ENCODE data around the gene METTL26. TPM values are rescaled to one million over a fixed set of nuclear protein-coding genes. Genes with fewer than 3 reads are reported as not detected.
A peak's percentile ranks its signal among the peaks of the same experiment; 100 is the strongest.

METTL26 gene
- total RNA-seq, 4 donors from 2014 or later, result 72.2 to 138 (median 84.7) TPM

DNA sequence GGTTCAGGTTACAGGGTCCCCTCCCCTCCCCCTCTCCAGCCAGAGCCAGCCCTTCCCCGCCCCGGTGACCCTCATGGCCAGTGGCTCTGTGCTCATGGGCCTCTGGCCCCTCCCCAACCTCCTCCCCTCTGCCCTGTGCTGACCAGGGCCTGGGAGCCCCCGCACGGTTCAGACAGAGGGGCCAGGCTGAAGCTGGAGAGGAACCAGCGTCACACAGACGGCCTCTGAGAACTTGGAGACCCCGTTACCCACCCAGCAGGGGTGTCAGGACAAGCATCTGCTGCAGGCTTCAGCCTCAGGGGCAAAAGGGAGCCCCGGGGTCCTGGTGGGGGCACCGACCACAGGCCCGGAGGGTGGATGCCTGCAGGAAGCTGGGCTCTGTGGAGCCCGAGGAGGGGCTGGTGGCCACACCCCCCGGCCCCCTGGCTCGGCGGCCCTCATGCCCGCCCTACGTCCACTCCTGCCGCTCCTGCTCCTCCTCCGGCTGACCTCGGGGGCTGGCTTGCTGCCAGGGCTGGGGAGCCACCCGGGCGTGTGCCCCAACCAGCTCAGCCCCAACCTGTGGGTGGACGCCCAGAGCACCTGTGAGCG lies 5.2 kb downstream of the METTL26 start, which contains the start of gene WFIKKN1:
Gene WFIKKN1, plus strand, starts transcription at position 171 of the 591 bp plus-strand sequence. Its CDS starts 269 bp downstream, at position 440.
- Histone ChIP-seq H3K27ac (no peak within 1 kb of the TSS), H3K4me3 (no peak within 1 kb of the TSS), H3K9me3 (no peaks in the 10 kb centered on the region), H3K4me1 (peaks cover 42% of the 10 kb centered on the region), H3K36me3 (peaks cover 50% of the 10 kb centered on the region), H3K27me3 (no peaks in the 10 kb centered on the region)
- WGBS, result no CpG with 5 or more reads among the region's 23 CpGs
- DNase-seq (ENCODE audit: low spot score in 2 of 2), result peak in 1 of 2 donors; percentile 72
- TF ChIP-seq EP300 (IDR thresholded peaks at IDR 0.05) (no peak), POLR2AphosphoS5 (IDR thresholded peaks at IDR 0.05) (no peak), POLR2A (IDR thresholded peaks at IDR 0.05) (no peak)
- TF ChIP-seq, protein P1, sequence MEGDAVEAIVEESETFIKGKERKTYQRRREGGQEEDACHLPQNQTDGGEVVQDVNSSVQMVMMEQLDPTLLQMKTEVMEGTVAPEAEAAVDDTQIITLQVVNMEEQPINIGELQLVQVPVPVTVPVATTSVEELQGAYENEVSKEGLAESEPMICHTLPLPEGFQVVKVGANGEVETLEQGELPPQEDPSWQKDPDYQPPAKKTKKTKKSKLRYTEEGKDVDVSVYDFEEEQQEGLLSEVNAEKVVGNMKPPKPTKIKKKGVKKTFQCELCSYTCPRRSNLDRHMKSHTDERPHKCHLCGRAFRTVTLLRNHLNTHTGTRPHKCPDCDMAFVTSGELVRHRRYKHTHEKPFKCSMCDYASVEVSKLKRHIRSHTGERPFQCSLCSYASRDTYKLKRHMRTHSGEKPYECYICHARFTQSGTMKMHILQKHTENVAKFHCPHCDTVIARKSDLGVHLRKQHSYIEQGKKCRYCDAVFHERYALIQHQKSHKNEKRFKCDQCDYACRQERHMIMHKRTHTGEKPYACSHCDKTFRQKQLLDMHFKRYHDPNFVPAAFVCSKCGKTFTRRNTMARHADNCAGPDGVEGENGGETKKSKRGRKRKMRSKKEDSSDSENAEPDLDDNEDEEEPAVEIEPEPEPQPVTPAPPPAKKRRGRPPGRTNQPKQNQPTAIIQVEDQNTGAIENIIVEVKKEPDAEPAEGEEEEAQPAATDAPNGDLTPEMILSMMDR (IDR thresholded peaks at IDR 0.05), result no peak

DNA sequence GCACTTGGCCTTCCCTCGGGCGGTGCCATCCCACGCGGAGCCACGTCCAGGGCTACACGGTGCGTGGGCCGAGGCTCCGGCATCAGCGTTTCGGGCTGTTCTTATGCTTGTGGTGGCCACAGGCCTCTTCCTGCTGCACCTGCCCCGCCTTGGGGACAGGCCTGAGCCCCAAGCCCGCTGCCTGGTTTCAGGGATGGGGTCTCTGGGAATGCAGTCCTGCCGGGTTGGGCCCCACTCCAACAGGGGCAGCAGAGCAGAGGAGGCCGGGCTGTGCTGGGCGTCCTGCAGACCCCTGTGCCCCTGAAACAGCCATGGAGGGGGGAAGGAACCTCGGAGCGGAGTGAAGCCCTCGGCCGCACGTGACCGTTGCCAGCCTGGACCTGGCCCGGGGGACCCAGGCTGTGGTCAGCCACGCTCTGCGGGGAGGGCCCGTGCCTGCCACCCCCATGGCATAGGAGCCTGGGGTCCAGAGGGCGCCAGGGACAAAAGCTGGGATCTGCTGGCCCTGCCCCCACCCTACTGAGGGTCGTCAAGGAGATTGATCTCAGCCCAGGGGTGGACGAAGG lies 5.8 kb downstream of the METTL26 start:
- H3K4me3 ChIP-seq, result no peak overlapping the region
- peak in 1 of 2 donors; percentile 66 for DNase-seq (ENCODE audit: low spot score in 2 of 2)
- TF ChIP-seq POLR2A (IDR thresholded peaks at IDR 0.05) (no peak), POLR2AphosphoS5 (IDR thresholded peaks at IDR 0.05) (no peak), EP300 (IDR thresholded peaks at IDR 0.05) (no peak)
- TF ChIP-seq, protein P1 (IDR thresholded peaks at IDR 0.05), result no peak
- no peaks in the 10 kb centered on the region for H3K9me3 ChIP-seq
- H3K4me1 ChIP-seq, result peaks cover 36% of the 10 kb centered on the region
- H3K36me3 ChIP-seq, result peaks cover 55% of the 10 kb centered on the region
- no peak overlapping the region for H3K27ac ChIP-seq
- WGBS, result 35% methylated on average over 6 of the region's 29 CpGs
- no peaks in the 10 kb centered on the region for H3K27me3 ChIP-seq

DNA sequence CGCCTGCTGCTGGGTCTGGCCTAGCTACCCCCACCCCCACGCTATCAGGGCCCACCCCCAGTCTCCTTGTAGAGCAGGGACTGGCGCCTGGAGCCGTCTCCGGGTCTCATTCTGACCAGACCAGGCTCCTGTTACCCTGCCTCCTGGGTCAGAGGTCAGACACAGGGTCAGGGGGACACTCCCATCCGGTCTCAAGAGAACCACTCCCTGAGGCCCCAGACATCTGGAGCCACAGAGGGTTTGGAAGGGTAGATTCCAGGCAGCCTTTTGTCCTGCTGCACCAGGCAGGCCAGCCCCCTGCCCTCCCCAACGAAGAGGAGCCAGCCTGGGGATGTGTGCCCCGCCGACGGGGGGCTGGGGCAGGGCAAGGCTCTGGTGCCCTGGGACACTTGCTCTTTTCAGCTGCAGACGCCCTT lies 6.3 kb downstream of the METTL26 start:
- WGBS, result no CpG with 5 or more reads among the region's 11 CpGs

DNA sequence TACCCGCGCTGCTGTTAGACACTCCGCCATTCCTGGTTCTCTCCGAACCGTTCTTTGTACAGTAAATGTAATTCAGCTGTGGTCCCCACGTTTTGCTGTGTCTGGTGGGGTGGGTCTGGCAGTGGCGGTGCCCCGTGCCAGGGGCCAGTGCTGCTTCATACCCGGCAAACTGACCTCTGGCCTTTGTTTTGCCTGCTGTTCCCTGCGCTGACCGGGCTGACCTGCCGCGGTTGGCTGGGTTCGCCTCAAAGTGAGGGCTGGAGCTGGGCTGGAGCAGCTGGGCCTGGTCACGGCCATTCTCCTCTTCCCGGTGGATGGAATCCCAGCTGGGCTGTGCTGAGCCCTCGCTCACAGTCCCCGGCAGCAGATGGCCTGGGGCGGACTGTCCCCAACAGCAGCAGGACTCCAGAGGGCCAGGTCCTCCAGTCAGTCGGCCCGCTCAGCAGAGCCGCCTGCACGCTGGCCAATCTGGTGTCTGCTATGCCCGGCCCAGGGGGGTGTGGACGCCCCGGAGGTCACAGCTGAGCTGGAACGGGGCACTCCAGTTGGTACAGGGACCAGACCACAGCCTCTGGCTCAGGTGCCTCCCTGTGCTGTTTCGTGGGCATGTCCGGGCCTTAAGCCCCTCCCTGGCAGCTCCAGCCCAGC lies 6.8 kb downstream of the METTL26 start:
- Histone ChIP-seq H3K4me1 (peaks cover 29% of the 10 kb centered on the region), H3K9me3 (no peaks in the 10 kb centered on the region), H3K27ac (no peak overlapping the region), H3K36me3 (peaks cover 53% of the 10 kb centered on the region), H3K4me3 (no peak overlapping the region), H3K27me3 (no peaks in the 10 kb centered on the region)
- WGBS, result 77% methylated on average over 16 of the region's 29 CpGs
- DNase-seq (ENCODE audit: low spot score in 2 of 2), result peak in 1 of 2 donors; percentile 63
- TF ChIP-seq POLR2A (IDR thresholded peaks at IDR 0.05), result no peak
- no peak for TF ChIP-seq POLR2AphosphoS5 (IDR thresholded peaks at IDR 0.05)
- TF ChIP-seq, protein P1 (IDR thresholded peaks at IDR 0.05), result no peak
- no peak for TF ChIP-seq EP300 (IDR thresholded peaks at IDR 0.05)

More for the DNA sequence above, 6.3 kb downstream of the METTL26 start:
- H3K36me3 ChIP-seq, result peaks cover 56% of the 10 kb centered on the region
- TF ChIP-seq, protein P1 (IDR thresholded peaks at IDR 0.05), result no peak
- no peaks in the 10 kb centered on the region for H3K9me3 ChIP-seq
- H3K4me1 ChIP-seq, result peaks cover 31% of the 10 kb centered on the region
- H3K4me3 ChIP-seq, result no peak overlapping the region
- no peak overlapping the region for H3K27ac ChIP-seq
- DNase-seq (ENCODE audit: low spot score in 2 of 2), result no peak
- H3K27me3 ChIP-seq, result no peaks in the 10 kb centered on the region
